Astrocyte of the cerebellum (primary cell): ENCODE measurements around the gene SFT2D3.
A peak's percentile ranks its signal among the peaks of the same experiment; 100 is the strongest.

Source experiments
- DNase-seq: peaks from one replicate; pipeline ENCODE4 v3.0.0-alpha.2; 2011; ENCODE audit warnings: low read depth
- H3K4me3 ChIP-seq: 2 replicates; pipeline ENCODE4 v1.5.1; 2011; ENCODE audit warnings: mild to moderate bottlenecking, low read depth, low read length, moderate library complexity
- in situ Hi-C: cut with HindIII; loops from 2 replicates; pipeline ENCODE4 v1.10.0; 2017; ENCODE audit warnings: low sequenced_read_pairs
- TF ChIP-seq, protein P1 (sequence below): IDR thresholded peaks from 2 replicates; pipeline ENCODE4 v1.5.1; 2012; ENCODE audit warnings: low read length, low read depth, moderate library complexity, mild to moderate bottlenecking; ENCODE audit errors: missing control alignments

The SFT2D3 gene

GRCh38 chr2:127678531-127678930 lies 22.8 kb upstream of the SFT2D3 start:
- no peak for DNase-seq

GRCh38 chr2:127678991-127679390 lies 22.3 kb upstream of the SFT2D3 start:
- in situ Hi-C loops = no loop called here
- TF ChIP-seq, protein P1, sequence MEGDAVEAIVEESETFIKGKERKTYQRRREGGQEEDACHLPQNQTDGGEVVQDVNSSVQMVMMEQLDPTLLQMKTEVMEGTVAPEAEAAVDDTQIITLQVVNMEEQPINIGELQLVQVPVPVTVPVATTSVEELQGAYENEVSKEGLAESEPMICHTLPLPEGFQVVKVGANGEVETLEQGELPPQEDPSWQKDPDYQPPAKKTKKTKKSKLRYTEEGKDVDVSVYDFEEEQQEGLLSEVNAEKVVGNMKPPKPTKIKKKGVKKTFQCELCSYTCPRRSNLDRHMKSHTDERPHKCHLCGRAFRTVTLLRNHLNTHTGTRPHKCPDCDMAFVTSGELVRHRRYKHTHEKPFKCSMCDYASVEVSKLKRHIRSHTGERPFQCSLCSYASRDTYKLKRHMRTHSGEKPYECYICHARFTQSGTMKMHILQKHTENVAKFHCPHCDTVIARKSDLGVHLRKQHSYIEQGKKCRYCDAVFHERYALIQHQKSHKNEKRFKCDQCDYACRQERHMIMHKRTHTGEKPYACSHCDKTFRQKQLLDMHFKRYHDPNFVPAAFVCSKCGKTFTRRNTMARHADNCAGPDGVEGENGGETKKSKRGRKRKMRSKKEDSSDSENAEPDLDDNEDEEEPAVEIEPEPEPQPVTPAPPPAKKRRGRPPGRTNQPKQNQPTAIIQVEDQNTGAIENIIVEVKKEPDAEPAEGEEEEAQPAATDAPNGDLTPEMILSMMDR = no peak
- H3K4me3 ChIP-seq = no peak overlapping the region
- no peak for DNase-seq

More at GRCh38 chr2:127678531-127678930, 22.8 kb upstream of the SFT2D3 start:
- TF ChIP-seq, protein P1 = no peak
- no peak overlapping the region for H3K4me3 ChIP-seq
- in situ Hi-C loops = no loop called here

- no peak for DNase-seq
- in situ Hi-C loops = no loop called here
- TF ChIP-seq, protein P1 = no peak
- H3K4me3 ChIP-seq = no peak overlapping the region
These were observed 21.5 kb upstream of the SFT2D3 start for GRCh38 chr2:127679680-127680361.

DNA sequence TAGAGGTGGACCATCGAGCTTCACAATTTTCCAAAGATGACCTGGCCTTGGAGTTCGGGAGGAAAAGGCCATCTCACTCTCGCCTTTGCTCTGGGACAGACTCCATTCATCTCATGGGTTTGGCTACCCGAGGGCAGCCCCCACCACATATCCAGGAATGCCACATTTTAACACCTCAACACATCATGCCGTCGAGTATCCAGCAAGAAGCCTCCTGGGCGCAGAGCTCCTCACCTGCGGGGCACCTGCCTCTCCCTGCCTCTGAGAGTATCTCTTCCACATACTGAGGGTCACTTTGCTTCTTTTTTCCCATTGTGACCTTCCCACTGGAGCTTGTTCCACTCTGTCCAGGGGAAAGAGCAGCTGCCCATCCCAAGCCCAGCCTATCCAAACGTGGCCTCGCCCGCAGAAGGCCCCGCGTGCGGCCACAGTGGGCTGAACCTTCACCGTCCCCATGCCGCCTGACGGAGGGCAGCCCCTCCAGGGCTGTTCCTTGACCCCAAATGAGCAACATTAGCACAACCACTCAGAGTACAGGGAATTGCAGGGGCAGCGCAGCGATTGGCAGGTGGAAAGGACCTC lies 20.5 kb upstream of the SFT2D3 start:
- in situ Hi-C loops = no loop called here
- no peak overlapping the region for H3K4me3 ChIP-seq
- TF ChIP-seq, protein P1 = no peak
- DNase-seq = no peak

DNA sequence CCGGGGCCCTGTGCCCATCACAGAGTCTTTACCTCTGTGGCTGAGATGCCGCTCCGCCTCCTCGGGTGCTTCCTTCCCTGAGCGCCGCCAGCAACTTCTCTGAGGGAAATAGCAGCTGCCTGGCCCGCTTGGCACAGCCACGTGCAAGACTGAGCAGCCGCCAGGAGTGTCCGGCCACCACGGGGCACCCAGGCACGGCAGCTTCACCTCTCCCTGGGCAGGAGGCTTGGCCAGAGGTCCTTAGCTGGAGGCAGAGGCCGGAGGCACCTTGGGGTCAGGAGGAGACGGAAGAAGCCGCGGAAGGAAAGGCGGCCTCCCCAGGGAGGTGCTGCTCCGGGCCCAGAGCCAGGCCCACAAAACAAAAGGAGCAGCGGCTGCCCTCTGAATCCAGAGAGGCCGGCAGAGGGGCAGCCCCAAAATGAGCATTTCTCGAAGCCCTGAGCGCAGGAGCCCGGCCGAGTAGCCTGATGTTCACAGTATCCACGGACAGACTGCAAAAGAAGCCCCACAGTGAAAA lies 20.0 kb upstream of the SFT2D3 start:
- no peak for DNase-seq
- in situ Hi-C loops = no loop called here
- TF ChIP-seq, protein P1 = no peak
- peak overlapping the region; percentile 8 for H3K4me3 ChIP-seq

GRCh38 chr2:127681976-127682857 lies 19.1 kb upstream of the SFT2D3 start:
- DNase-seq = no peak
- H3K4me3 ChIP-seq = no peak overlapping the region
- in situ Hi-C loops = no loop called here
- TF ChIP-seq, protein P1 = no peak
